Endothelial cell of umbilical vein (primary cell): Measurements from ENCODE around the gene SLC6A20. TPM values are rescaled to one million over a fixed set of nuclear protein-coding genes. Genes with fewer than 3 reads are reported as not detected.

ENCODE experiments used
- BruUV-seq: library from RNA; stranded (reverse); fragments of 400-500 nt; replicated peaks from 2 replicates; lab custom pipeline; 2021; lab: Mats Ljungman, UMichigan
- CTCF ChIA-PET: fragments of 300-600, 350-600 bp; sonication (Branson Sonifier 250); formaldehyde crosslinking; loops from one replicate; lab custom pipeline; 2021; ENCODE audit warnings: antibody characterized with exemption, inconsistent platforms; lab: Charles Lee
- POLR2A ChIA-PET: fragments of 300-600, 350-600 bp; sonication (Branson Sonifier 250); formaldehyde crosslinking; loops from one replicate; lab custom pipeline; 2021; ENCODE audit warnings: antibody characterized with exemption, inconsistent platforms; lab: Charles Lee
- DNase-seq: peaks from one replicate; pipeline ENCODE4 v3.0.0-alpha.2; 2011; ENCODE audit warnings: low read depth, low spot score
- FAIRE-seq: peaks from 2 replicates; lab custom pipeline; 2011; peaks lifted over from hg19 to GRCh38; lab: Jason Lieb, UNC
- H2AFZ ChIP-seq: 2 replicates; pipeline ENCODE4 v1.6.0; 2012; ENCODE audit warnings: low read depth, low read length, control low read depth, inconsistent platforms
- H3K27ac ChIP-seq: 2 replicates; pipeline ENCODE4 v1.5.1; 2011; ENCODE audit warnings: low read depth, mild to moderate bottlenecking, control low read depth, low read length, moderate library complexity; ENCODE audit not compliant: insufficient read depth
- H3K27me3 ChIP-seq, 2 experiments: 2 replicates each; pipeline versions ENCODE4 v1.6.0 to v1.6.1; 2011; ENCODE audit warnings: low read length in 2 of 2, mixed read lengths in 1 of 2; ENCODE audit not compliant: control insufficient read depth in 2 of 2, insufficient read depth in 2 of 2
- H3K36me3 ChIP-seq, 2 experiments: 2 replicates in 1 of 2; 3 replicates in 1 of 2; pipeline ENCODE4 v1.5.1; 2011; ENCODE audit warnings: low read length in 2 of 2, mild to moderate bottlenecking in 1 of 2, moderate library complexity in 1 of 2; ENCODE audit not compliant: control insufficient read depth in 2 of 2, insufficient read depth in 2 of 2; ENCODE audit errors: extremely low read depth in 1 of 2
- H3K4me1 ChIP-seq: 3 replicates; pipeline ENCODE4 v1.5.1; 2011; ENCODE audit warnings: mild to moderate bottlenecking, low read length; ENCODE audit not compliant: control insufficient read depth, insufficient read depth; ENCODE audit errors: extremely low read depth
- H3K4me2 ChIP-seq: 2 replicates; pipeline ENCODE4 v1.6.1; 2011; ENCODE audit warnings: low read length, control low read depth, mixed read lengths; ENCODE audit not compliant: insufficient read depth
- H3K4me3 ChIP-seq, 3 experiments: fragments of 200-600 bp in 1 of 3; sonication (generic), shearing (Covaris generic) in 1 of 3; replicated peaks in 1 of 3; 2 replicates each; pipeline ENCODE4 v1.5.1; 2011 to 2016; ENCODE audit warnings: control low read depth in 3 of 3, low read length in 3 of 3, mild to moderate bottlenecking in 2 of 3, inconsistent platforms in 1 of 3, low read depth in 1 of 3, moderate library complexity in 1 of 3; ENCODE audit not compliant: insufficient read depth in 1 of 3
- H3K79me2 ChIP-seq: 2 replicates; pipeline ENCODE4 v1.6.0; 2012; ENCODE audit warnings: low read length, inconsistent platforms; ENCODE audit not compliant: control insufficient read depth, insufficient read depth
- H3K9ac ChIP-seq: replicated peaks from 2 replicates; pipeline ENCODE3; 2011; ENCODE audit warnings: low read length, control low read depth; ENCODE audit not compliant: insufficient read depth; ENCODE audit errors: extremely low read depth
- H3K9me1 ChIP-seq: replicated peaks from 3 replicates; pipeline ENCODE4 v1.6.0; 2011; ENCODE audit warnings: mild to moderate bottlenecking, low read length; ENCODE audit not compliant: control insufficient read depth, insufficient read depth; ENCODE audit errors: extremely low read depth
- H3K9me3 ChIP-seq: replicated peaks from 2 replicates; pipeline ENCODE4 v1.5.1; 2012; ENCODE audit warnings: low read length, inconsistent platforms; ENCODE audit not compliant: control insufficient read depth, insufficient read depth
- H4K20me1 ChIP-seq: replicated peaks from 2 replicates; pipeline ENCODE3; 2011; ENCODE audit warnings: mild to moderate bottlenecking, low read length; ENCODE audit not compliant: control insufficient read depth, insufficient read depth; ENCODE audit errors: extremely low read depth
- CTCF ChIP-seq, 2 donors: IDR thresholded peaks; 1 replicate in 1 of 2; 2 replicates in 1 of 2; pipeline ENCODE4 v1.5.1; 2011; ENCODE audit warnings: low read length in 2 of 2, mild to moderate bottlenecking in 2 of 2, moderate library complexity in 2 of 2, control low read depth in 1 of 2, inconsistent platforms in 1 of 2, low read depth in 1 of 2; ENCODE audit not compliant: insufficient read depth in 1 of 2; ENCODE audit errors: extremely low read depth in 1 of 2
- EZH2 ChIP-seq: IDR thresholded peaks from 2 replicates; pipeline ENCODE4 v1.6.1; 2012; ENCODE audit warnings: borderline replicate concordance, low read depth, mild to moderate bottlenecking, moderate library complexity, low read length, inconsistent platforms; ENCODE audit not compliant: severe bottlenecking
- FOS ChIP-seq: IDR thresholded peaks from 2 replicates; pipeline ENCODE4 v1.6.1; 2011; ENCODE audit warnings: mild to moderate bottlenecking, low read length, moderate library complexity, borderline replicate concordance; ENCODE audit not compliant: insufficient read depth
- GATA2 ChIP-seq: IDR thresholded peaks from 2 replicates; pipeline ENCODE4 v1.7.0; 2011; ENCODE audit warnings: low read depth, mild to moderate bottlenecking, moderate library complexity, mixed read lengths, low read length; ENCODE audit not compliant: insufficient read length, insufficient read depth
- JUN ChIP-seq: IDR thresholded peaks from 2 replicates; pipeline ENCODE4 v1.6.1; 2011; ENCODE audit warnings: borderline replicate concordance, low read depth; ENCODE audit not compliant: insufficient read length, insufficient read depth
- MYC ChIP-seq: IDR thresholded peaks from one replicate; pipeline ENCODE4 v1.6.1; 2011; ENCODE audit warnings: mild to moderate bottlenecking, low read depth, low read length
- POLR2A ChIP-seq: IDR thresholded peaks from 2 replicates; pipeline ENCODE4 v1.6.1; 2012; ENCODE audit warnings: low read depth, mild to moderate bottlenecking, control low read depth, low read length
- POLR2AphosphoS5 ChIP-seq: IDR thresholded peaks from 2 replicates; pipeline ENCODE4 v1.6.1; 2012; ENCODE audit warnings: low read depth, mild to moderate bottlenecking, control low read depth, low read length, moderate library complexity; ENCODE audit not compliant: insufficient read depth
- dilution Hi-C: fragments of 300-500 bp; cut with MboI; formaldehyde crosslinking; loops from one replicate; pipeline ENCODE4 v1.15.0; 2019; ENCODE audit warnings: low sequenced_read_pairs; ENCODE audit not compliant: extremely low pct_ligation_motif_present
- intact Hi-C: fragments of 100-400 bp; cut with micrococcal nuclease; formaldehyde crosslinking; loops from one replicate; pipeline ENCODE4 v1.10.0; 2022
- polyA plus RNA-seq, 4 experiments: library from polyadenylated mRNA; depleted of rRNA in 3 of 4; stranded (reverse) in 3 of 4; unstranded in 1 of 4; fragments of >200 nt; gene quantifications; 2 replicates each; pipeline versions ENCODE4 v1.2.1 to v1.2.3, GENCODE V29; 2011 to 2012; ENCODE audit warnings: missing spikeins in 1 of 4
- total RNA-seq: library from RNA; stranded (reverse); gene quantifications from 2 replicates; pipeline ENCODE4 v1.2.3, GENCODE V29; 2021
- TF ChIP-seq, protein P1 (sequence below): IDR thresholded peaks from 2 replicates; pipeline ENCODE4 v1.6.1; 2011; ENCODE audit not compliant: insufficient read depth, insufficient read length

The SLC6A20 gene
- total and polyA plus RNA-seq, 2 donors (not counting 3 experiments of a cell fraction or from before 2014, with no cell fraction given) = not detected

- FAIRE-seq = no peak
- ChIA-PET POLR2A (no interaction called here), CTCF (interaction anchor here (1.2 to 3.6 kb wide), 7 partner anchors 10 to 319 kb away, joined by 3 to 22 read pairs (median 6); no protein-coding TSS in a partner anchor)
- Histone ChIP-seq H3K27me3 (no peaks in the 10 kb centered on the region), H3K4me3 (no peak overlapping the region), H4K20me1 (no peaks in the 10 kb centered on the region), H3K4me2 (no peak overlapping the region), H3K4me1 (no peaks in the 10 kb centered on the region), H2AFZ (no peak overlapping the region), H3K27ac (no peak overlapping the region), H3K9ac (no peak overlapping the region), H3K9me3 (no peaks in the 10 kb centered on the region), H3K9me1 (no peaks in the 10 kb centered on the region), H3K79me2 (no peaks in the 10 kb centered on the region), H3K36me3 (no peaks in the 10 kb centered on the region)
- no peak for DNase-seq
- TF ChIP-seq POLR2A (no peak), FOS (no peak), CTCF (IDR thresholded peaks at IDR 0.05; ENCODE audit: extremely low read depth in 1 of 2, insufficient read depth in 1 of 2, low read depth in 1 of 2, low read length in 2 of 2) (no peak), GATA2 (no peak), MYC (no peak), POLR2AphosphoS5 (no peak), EZH2 (no peak), JUN (no peak)
- TF ChIP-seq, protein P1, sequence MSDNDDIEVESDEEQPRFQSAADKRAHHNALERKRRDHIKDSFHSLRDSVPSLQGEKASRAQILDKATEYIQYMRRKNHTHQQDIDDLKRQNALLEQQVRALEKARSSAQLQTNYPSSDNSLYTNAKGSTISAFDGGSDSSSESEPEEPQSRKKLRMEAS = no peak
- intact Hi-C loops = loop anchor here (2.0 kb wide), 1 partner anchor 81 kb away; no protein-coding TSS in a partner anchor
- dilution Hi-C loops = no loop called here
- BruUV-seq = no TSS peak
These were observed 36.5 kb downstream of the SLC6A20 start for GRCh38 chr3:45759851-45760250.
